HG03045 (cell line): ENCODE results near the gene ZBTB7B.

Experiments used
- ATAC-seq: cut with Tn5 transposase; IDR thresholded peaks from one replicate; pipeline ENCODE4 v1.9.1; 2021; ENCODE audit warnings: mild to moderate bottlenecking, moderate library complexity; ENCODE audit not compliant: unreplicated experiment

ZBTB7B gene

DNA sequence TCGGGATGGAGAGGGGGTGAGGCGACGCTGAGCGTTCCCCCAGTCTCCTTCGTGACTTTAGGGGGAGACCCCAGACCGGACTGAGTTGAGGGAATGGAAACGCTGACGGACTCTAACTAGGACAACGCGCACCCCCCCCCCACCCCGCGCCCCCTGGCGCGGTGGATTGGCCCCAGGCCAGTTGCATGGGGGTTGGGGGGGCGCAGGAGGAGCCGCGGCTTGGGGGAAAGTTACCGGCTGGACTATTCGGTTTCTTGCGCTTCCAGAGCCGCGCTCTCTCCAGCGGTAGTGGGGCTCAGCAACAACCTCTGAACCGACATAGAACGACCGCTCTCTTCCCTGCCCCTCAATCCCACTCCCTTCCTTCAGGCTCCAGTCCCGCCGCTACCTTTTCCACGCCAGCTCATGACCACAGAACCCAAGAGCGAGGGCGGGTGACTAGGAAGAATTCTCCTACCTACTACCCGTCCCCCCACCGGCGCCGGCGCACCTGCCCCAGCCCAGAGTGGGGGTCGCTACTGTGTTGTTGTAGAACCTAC, 694 bp downstream of the ZBTB7B start:
- ATAC-seq = no peak

DNA sequence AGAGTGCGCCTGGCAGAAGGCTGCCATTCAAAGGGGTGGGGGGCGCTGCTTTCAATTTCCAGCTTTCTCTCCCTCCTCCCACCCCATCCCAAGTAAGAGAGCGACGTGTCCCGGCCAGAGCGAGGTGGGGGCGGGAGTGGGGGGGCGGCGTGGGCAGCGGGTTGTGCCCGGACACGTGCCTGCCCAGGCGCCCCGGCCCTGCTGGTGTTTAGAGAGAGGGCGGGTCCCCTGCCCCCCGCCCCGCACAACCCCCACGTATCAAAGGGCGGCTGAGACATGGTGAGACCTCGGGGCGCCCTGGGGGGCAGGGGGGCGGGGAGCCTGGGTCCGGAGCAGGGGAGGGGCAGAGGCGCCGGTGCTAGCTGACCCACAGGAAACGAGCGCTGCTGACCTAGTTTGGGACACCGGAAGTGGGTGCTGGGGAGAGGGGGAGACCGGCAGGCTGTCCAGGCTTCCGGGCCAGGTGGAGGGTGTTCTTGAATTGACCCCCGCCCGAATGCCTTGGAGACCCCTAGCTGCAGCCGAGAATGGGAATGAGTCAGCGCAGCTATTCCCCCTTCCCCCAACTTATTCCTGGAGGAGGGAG, 1.3 kb downstream of the ZBTB7B start:
- no peak for ATAC-seq

DNA sequence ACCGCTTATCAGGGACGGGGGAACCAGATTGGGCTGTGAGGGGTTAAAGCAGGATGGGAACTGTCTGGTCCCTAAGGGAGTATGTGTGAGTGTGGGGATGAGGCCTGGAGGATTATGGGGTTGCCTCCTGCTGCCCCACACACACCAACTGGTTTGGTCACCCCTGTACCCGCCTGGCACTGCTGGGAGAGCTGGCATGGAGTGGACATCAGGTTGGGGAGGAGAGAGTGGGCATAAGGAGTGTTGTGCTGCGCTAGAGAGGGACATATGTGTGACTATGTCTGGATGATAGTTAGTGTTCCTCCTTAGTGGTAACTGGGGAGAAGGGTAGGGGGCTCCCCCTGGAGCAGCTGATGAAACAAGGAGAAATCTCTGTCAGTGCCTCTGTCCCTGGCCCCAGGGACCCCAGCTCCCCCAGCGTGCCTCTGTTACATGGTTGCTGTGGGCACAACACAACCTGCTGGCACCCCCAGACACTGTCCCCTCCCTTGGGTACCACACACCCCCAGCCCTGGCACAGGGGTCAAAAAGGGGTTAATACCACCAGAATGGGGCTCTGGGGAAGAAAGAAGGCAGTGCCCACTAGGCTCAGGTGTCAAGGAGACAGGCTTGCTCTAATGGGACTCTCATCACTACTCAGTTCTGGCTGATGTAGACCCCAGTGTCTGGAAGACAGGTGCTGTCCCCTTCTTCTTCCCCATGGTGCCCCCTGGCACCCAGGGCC, 1.9 kb downstream of the ZBTB7B start:
- ATAC-seq = no peak

DNA sequence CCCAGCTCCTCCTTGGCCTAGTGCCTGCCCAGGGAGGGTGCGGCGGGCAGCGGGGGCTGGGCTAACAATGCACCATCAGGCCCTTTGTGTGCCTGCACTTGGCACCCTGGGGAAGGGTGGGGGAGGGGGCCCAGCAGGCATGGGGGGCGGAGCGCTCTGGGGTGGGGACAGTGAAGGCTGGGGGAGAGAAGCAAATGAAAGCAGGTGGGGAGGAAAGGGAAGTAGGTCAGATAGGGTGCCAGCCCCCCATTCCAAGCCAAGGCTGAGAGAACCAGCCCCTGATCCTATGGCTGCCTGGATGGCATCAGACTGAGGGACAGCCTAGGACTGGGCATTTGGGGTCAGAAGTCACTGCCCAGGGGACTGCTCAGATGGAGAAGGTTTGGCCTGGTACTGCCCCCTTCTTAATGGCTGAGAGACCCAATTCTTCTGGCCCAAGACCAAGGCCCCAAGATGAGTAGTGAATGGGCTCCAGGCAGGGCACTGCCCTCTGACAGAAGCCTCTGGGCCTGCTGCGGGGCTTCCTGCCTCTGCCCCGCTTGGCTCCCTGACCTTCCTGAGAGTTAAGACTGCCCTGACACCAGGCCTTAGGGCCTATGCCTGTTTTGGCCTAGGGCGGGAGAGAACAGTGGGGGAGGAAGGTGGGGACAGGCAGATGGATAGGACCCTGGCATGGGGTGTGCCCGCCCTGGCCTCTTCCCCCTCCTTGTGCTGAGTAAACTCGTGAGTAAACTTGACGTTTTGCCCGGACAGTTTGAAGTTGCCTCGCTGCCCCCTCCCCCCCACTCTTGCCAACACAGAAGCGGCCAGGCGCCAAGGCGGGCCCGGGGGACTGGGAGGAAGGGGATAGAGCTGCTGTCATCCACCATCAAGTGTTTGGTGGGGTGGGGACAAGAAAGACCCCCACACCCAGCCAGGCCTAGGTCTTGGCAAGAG, 2.7 kb downstream of the ZBTB7B start:
- ATAC-seq = no peak

DNA sequence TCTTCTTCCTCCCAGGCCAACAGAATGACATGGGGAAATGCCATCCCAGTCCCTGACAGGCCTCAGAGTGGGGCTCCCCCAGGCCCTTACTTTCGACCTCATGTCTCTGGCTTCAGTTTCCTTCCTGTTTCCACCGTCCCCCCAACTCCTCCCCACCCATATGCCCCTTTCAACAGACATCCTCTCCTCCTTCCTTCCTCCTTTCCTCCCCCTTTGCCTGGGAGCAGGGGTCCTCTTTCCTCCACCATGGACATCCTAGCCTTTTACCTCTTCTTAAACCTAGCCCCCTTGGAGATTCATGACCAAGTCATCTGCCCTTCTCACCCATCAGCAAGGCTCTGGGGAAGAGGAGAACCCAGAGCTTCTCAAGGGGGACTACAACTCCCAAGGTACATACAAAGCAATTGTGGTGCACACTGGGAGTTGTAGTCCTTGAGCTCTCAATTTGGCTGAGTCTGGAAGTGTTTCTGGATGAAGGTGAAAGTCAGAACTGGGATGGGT, 4.0 kb downstream of the ZBTB7B start:
- no peak for ATAC-seq

DNA sequence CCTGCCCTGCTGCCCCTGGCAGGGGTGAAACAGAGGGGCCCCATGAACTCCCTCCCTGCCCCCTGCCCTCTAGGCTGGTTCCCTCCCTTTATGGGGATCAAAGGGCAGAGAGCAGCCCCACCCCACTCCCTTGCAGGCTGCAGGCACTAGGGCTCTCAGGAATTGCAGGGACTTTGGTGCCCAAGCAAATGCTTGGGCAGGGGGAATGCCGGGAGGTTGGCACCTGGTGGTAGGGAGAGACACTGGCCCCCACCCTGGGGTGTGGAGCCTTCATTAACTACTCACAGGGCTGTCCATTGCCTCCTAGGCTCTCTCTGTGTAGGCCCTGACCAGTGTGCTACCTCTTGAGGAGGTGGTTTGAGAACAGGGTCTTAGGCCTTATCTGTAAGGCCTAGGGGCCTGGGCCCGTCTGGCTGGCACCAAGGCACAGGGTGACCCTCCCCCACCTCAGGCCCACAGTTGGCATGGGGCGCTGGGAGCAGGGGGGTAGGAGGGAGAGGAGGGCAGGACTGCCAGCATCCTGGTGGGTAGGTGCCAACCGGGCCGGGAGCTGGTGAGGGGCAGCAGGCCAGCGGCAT, 4.7 kb downstream of the ZBTB7B start:
- ATAC-seq = no peak

DNA sequence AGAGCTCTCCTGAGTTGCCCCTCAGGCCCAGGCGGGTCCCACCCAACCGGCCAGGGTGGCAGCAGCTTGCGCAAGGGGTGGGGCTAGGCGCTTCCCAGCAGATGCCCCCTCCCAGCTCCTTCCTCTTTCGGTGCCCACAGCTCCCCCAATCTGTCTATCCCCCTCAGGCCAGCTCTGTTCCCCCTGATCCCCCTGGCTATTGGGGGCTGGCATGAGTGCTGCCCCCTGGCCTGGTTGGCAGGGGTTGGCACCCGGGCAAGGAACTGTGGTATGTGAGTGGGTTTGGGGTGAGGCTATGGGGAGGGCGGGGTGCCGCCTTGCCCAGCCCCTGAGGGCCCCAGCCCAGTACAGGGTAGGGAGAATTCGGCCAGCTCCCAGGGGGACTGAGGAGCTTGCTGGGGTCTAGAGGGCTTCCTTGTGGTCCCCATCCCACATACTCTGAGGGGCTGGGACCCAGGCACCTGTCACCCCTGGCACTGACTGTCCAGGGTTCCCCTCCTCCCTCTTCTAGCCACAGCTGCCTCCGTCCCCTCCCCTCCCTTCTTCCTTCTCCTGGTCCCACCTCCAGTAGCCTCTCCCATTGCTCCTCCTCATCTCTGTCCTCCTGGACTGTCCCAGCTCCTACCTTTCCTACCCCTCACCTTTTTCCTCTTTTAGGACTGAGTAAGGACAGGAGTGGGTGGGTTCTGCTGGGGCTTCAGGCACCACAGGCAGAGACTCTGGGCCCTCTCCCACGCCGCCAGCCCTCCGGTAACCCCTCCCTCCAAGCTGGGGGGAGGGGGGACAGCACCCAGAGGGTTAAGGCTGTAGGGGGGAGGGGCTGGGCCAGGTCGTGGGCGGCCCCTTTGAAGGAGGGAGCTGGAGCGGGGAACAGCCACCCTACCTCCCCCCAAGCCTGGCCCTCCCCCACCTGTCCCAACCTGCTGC, 5.7 kb downstream of the ZBTB7B start:
- no peak for ATAC-seq

DNA sequence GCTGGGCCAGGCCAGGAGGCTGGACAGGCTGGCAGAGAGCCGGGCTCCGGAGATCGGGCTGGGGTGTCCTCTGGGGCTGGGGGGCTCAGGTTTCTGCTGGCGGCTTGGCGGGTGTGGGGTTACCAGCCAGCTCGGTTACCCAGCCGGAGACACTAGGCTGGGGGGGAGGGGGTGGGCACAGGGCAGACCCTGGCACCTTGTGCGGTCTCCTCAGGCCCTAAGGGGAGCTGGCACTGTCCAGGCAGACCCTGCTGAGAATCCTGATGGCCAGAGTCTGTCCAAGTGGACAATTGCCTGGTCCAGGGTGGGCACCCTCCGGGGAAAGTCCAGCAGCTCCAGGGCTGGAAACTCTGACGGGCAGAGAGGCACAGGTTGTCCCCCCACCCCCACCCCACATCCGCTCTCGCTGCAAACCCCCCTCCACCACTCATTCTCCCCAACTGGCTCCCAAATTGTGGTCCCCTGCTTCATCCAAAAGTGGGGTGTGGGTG, 6.7 kb downstream of the ZBTB7B start:
- ATAC-seq = no peak

DNA sequence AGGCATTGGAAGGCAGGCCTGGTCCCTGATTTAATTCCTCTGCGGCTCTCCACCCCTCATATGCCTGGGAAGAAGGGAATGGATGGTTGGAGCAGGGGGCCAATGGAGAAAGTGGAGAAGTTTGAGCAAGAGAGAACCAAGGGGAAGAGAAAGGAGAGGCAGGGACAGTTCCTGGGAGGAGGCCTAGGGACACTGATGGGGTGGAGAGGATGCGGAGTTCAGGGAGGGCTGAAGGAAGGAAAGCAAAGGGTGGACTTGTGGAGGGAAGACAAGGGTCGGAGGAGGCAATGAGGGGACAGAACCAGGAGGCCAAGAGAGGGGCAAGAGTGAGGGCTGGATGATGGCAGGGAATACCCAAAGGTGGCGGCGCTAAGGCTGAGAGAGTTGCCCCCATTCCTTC, 7.1 kb downstream of the ZBTB7B start:
- ATAC-seq = no peak

DNA sequence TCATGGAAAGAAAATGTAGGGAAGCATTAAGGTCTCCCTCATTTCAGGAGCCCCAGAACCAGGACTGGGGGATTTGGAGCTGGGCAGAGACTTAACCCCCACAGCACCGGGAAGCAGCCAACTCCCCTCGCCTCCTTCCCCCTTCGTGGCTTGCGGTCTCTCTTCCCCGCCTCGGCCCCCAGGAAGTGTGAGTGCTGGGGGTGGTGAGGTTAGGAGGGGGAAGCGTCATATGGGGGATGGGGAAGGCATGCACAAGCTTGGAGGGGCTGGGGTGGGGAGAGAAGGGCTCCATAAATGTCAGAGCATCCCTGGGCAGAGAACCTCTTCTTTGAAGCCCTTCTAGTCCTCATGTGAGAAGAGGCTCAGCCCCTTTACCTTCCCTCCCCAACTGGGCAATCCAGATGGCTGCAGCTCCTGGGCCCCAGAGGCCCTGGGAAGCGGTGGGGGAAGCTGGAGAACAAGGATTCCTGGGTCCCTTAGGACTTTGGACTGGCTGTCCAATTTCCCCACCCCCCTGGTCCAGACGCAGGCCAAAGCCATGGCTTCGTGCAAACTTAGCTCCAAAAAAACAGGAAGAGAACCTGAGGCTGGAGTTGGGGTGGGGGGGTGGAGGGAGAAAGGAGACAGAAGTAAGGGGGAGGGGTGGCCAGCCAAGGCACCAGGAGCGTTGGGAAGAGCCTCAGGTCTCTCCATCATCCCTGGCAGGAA, 7.8 kb downstream of the ZBTB7B start:
- ATAC-seq = no peak

DNA sequence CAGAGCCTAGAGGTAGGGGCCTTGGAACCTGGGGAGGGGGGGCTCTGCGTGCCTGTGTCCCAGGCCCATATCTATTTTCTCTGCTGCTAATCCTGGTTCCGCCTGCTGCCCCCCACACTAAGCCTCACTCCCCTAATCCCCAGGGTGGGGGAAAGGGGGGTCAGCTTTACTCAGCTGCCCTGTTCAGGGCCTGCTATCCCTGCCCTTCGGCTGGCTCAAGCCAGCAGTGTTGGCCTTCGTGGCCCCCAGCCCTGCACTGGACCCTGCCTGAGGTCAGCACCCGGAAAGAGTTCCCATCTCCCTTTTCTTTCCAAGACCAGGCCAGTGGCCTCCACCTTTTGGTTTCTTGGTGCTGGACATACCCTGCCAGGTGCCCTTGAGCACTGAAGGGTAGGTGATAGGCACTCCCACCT, 8.4 kb downstream of the ZBTB7B start:
- no peak for ATAC-seq

DNA sequence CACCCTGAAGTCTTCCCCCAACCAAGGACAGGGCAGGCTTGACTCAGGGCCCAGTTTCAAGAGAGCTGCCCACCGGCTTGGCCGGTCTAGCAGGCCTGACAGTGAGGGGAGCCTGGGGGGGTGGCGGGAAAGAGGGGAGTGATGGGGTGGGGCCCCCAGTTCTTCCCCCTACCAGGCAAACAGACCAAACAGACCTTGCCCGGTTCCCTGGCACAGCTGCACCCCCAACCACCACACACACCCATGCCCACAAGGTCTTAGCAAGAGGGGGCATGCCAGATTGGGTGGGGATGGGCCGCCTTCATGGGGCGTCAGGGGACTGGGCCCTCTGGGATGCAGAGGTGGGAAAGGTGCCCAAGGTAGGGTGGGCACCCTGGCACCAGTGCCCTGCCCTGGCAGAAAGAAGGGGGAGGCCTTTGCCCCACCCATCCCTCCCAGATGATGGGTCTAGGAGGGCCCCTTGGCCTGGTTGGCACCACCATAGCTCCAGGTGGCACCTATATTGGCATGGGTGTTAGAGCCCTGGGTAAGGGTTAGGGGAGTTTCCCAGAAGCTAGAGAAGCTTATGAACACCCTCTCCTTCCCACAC, 8.9 kb downstream of the ZBTB7B start:
- no peak for ATAC-seq

DNA sequence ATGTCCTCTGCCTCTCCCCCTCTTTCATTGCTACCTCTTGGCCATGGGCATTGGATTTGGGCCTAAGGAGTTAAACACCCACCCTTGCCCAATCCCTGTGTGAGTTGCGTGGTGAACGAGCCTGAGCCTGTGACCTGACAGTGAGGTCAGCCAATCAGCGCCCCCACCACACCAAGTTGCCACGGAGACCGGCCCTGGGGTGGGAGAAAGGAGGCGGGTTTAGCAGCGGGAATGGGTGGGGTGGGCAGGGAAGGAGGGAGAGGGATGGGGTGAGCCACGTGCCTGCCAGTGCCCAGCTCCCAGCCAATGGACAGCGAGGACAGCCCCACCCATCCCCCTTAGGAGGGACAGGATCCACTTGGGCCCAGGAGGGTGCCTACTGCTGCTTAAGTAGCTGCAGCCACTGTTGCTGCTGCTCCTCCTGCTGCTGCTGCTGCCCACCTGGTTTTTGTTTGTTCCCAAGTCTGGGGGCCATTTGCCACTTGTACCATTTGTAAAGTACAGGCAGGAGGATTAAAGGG, 9.5 kb downstream of the ZBTB7B start:
- no peak for ATAC-seq

DNA sequence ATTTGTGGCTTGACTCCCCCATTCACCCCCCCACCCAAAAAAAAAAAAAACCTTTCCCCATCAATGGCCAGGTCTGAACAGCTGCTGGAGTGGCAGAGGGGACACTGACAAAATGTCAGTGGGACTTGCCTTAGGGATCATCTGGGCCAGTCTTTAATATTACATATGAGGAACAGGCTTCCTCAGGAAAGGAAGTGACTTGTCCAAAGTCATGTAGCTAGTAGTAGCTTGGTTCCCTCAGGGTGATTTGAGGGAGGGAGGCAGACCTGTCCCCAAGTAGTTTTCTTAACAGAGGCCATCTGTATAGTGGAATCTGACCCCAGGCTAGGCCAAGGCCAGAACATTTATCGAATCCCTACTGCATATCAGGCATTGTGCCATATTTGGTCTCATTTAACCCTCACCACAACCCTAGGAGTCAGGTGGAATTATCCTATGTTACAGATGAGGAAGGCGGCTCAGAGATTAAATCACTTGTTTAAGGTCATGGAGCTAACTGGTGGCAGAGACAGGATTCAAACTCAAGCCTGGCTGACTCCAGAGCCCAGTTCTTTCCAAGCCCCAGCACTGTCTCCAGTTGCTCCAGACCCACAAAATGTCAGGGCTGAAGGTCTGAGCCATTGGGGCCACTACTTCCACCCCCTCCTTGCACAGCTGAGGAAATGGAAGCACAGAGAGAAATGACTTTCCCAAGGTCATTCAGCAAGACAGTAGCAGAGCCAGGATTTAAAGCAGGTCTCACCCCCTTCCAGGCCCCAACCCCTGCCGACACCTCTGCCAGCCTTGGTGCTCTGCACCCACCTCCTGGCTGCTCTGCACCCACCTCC, 10.4 kb downstream of the ZBTB7B start:
- no peak for ATAC-seq

DNA sequence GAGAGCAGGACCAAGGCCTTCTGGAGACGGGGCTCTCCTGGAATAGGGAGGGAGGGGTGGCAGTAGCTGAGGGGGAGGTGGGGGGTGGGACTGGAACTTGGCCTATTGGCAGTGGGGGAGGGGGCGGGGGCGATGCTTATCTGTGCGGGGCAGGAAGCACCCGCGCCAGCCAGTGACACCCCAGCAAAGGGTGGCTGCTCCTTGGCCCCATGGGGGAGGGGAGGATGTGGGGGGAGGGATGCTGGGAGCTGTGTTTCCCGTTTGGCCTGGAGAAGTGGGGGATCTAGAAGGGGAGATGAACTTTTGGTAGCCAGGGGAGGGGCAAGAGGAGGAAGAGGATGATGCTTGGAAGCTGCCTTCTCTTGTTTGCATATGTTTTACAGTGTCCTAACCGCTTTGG, 11.0 kb downstream of the ZBTB7B start:
- ATAC-seq = no peak

DNA sequence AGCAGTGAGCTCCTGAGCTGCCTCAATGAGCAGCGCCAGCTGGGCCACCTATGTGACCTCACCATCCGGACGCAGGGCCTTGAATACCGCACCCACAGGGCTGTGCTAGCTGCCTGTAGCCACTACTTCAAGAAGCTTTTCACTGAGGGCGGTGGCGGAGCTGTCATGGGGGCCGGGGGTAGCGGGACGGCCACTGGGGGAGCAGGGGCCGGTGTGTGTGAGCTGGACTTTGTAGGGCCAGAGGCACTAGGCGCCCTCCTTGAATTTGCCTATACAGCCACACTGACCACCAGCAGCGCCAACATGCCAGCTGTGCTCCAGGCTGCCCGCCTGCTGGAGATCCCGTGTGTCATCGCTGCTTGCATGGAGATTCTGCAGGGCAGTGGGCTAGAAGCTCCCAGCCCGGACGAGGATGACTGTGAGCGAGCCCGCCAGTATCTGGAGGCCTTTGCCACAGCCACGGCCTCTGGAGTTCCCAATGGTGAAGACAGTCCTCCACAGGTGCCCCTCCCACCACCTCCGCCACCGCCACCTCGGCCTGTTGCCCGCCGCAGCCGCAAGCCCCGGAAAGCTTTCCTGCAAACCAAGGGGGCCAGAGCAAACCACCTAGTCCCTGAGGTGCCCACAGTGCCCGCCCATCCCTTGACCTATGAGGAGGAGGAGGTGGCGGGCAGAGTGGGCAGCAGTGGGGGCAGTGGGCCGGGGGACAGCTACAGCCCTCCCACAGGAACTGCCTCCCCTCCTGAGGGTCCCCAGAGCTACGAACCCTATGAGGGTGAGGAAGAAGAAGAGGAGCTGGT, 12.3 kb downstream of the ZBTB7B start:
- ATAC-seq = no peak
